Pancreas (tissue), 10 donors: ENCODE data around the gene ASTN2. TPM values are rescaled to one million over a fixed set of nuclear protein-coding genes. Genes with fewer than 3 reads are reported as not detected.
A peak's percentile ranks its signal among the peaks of the same experiment; 100 is the strongest.
"Not testable (repeated sequence)": the region's sequence is repeated elsewhere in the genome, so short reads cannot be mapped to it uniquely, and the experiment has no call there.

Experiments used
- ATAC-seq, 4 donors: fragments of 200-7000 bp; cut with Tn5 transposase; one replicate each; pipeline versions ENCODE4 v1.8.0 to v1.9.1; 2020; ENCODE audit warnings: mild to moderate bottlenecking in 4 of 4, moderate library complexity in 4 of 4
- DNase-seq, 6 donors: peaks; one replicate each; pipeline ENCODE4 v3.0.0-alpha.2; 2020
- FAIRE-seq: peaks from 2 replicates; lab custom pipeline; 2012; peaks lifted over from hg19 to GRCh38; lab: Jason Lieb, UNC
- H3K27ac ChIP-seq, 4 donors: fragments of 200-600 bp; sonication (generic); 1 replicate in 3 of 4; 2 replicates in 1 of 4; pipeline versions ENCODE4 v1.5.0 to v1.8.0; 2020
- H3K27me3 ChIP-seq, 4 donors: fragments of 200-600 bp; one replicate each; pipeline ENCODE4 v1.8.0; 2021
- H3K36me3 ChIP-seq, 3 donors: fragments of 200-600 bp; sonication (generic) in 1 of 3; one replicate each; pipeline versions ENCODE4 v1.5.0 to v1.8.0; 2020 to 2021
- H3K4me1 ChIP-seq, 3 donors: fragments of 200-600 bp; one replicate each; pipeline ENCODE4 v1.8.0; 2021
- H3K4me3 ChIP-seq, 4 donors: fragments of 200-600 bp; sonication (generic) in 2 of 4; one replicate each; pipeline versions ENCODE4 v1.5.0 to v1.8.0; 2020 to 2021
- H3K9me3 ChIP-seq, 4 donors: fragments of 200-600 bp; one replicate each; pipeline ENCODE4 v1.8.0; 2021
- WGBS, 2 donors: extraction: QIAGEN DNeasy Blood & Tissue Kit; methylation state at CpG; one replicate each; pipeline ENCODE4 v1.1.7; 2013; 5-methylcytosine and 5-hydroxymethylcytosine counted together
- intact Hi-C, 3 donors: fragments of 100-400 bp; cut with DNase I; formaldehyde crosslinking; loops; one replicate each; pipeline versions ENCODE4 v1.11.1 to v1.14.2; 2022
- polyA plus RNA-seq, 2 donors: library from polyadenylated mRNA; stranded (reverse); fragments of 200-250 nt; gene quantifications; one replicate each; pipeline ENCODE4 v1.2.3, GENCODE V29; 2013
- total RNA-seq, 6 donors: library from RNA; stranded (reverse); fragmentation: NEBNext Ultra II Directional in 4 of 6; extraction: Animal tissue kit (Norgen Biotek cat#: 25700) in 4 of 6; gene quantifications; one replicate each; pipeline versions ENCODE4 v1.2.1 to v1.2.4, GENCODE V29; 2021 to 2023
- TF ChIP-seq, protein P1 (sequence below), 4 donors: fragments of 200-600 bp; sonication (generic) in 3 of 4; IDR thresholded peaks; one replicate each; pipeline versions ENCODE4 v1.5.0 to v1.8.0; 2021; ENCODE audit warnings: antibody characterized with exemption in 4 of 4
- donor health status: healthy with polysubstance abuse.
- donor health status: DM: no; HTN: no; CAD: no; lungs with moderate emphysema.
- donor health status: DM: no; HTN: no; CAD: no.
- donor health status: control.
- donor health status: control.
- donor health status: Bipolar disorder and iron deficiency.
- donor health status: DM: yes; HTN: yes; CAD: no.
- donor health status: DM: no; HTN: no; CAD: no.
- donor health status: DM: no; HTN: no; CAD: no.
- donor health status: DM: yes; HTN: yes; CAD: no.

ASTN2 gene
- total and polyA plus RNA-seq, 8 donors = 1.3 to 11.9 (median 6.7) TPM

DNA sequence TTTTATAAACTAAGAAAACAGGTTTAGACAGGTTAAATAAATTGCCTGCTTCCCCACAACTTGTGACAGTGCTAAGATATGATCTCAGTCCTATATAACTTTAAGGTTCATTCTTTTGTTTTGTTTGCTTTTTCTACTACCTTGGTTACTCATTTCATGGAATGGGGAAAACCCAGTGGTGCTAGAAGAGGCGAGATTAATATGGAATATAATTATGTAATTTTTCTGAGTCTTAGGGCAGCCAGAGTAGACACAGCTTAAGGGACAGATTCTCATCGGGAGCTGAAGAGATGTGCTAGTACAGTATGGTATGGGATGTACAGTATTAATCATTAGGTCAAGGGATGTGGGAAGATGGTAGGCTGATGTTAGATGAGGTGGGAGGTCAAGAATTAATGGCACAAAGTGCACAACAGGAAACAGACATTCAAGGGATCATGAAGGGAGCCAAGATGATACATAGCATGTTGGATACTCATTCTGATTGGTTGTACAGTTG lies 721.6 kb downstream of the ASTN2 start:
- 42 to 46% methylated on average over 2 of the region's 2 CpGs for WGBS, 2 donors
- Histone ChIP-seq H3K4me1 (peaks cover 17 to 48% (median 23%) of the 10 kb centered on the region in 3 donors), H3K4me3 (no peak overlapping the region), H3K9me3 (no peaks in the 10 kb centered on the region), H3K27ac (peak overlapping the region in 1 of 4 donors; percentile 40), H3K27me3 (no peaks in the 10 kb centered on the region), H3K36me3 (peaks cover 0 to 7% (median 0%) of the 10 kb centered on the region in 3 donors)
- TF ChIP-seq, protein P1, sequence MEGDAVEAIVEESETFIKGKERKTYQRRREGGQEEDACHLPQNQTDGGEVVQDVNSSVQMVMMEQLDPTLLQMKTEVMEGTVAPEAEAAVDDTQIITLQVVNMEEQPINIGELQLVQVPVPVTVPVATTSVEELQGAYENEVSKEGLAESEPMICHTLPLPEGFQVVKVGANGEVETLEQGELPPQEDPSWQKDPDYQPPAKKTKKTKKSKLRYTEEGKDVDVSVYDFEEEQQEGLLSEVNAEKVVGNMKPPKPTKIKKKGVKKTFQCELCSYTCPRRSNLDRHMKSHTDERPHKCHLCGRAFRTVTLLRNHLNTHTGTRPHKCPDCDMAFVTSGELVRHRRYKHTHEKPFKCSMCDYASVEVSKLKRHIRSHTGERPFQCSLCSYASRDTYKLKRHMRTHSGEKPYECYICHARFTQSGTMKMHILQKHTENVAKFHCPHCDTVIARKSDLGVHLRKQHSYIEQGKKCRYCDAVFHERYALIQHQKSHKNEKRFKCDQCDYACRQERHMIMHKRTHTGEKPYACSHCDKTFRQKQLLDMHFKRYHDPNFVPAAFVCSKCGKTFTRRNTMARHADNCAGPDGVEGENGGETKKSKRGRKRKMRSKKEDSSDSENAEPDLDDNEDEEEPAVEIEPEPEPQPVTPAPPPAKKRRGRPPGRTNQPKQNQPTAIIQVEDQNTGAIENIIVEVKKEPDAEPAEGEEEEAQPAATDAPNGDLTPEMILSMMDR (IDR thresholded peaks at IDR 0.05) = no peak
- FAIRE-seq = no peak
- ATAC-seq = peak in 3 of 4 donors; percentile 6 to 44 (median 41)
- intact Hi-C loops = no loop called here
- no peak for DNase-seq

DNA sequence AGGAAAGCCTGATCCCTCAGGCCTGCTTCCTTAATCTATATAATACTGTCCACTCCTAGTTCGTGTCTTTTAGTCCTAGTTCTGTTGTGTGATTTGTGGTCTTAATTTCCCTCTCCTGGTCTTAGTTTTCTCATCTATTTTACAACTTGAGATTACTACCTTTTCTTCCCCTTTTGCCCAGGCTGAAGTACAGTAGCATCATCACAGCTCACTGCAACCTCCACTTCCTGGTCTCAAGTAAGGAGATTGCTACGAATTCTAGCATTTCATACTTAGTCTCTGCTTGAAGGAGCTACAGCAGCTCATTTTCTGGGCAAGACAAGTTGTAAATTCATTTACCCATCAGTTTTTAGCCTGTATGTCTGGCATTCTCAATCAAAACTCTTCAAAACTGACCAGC lies 722.2 kb downstream of the ASTN2 start:
- intact Hi-C loops = no loop called here
- WGBS, 2 donors = 59 to 67% methylated on average over 2 of the region's 2 CpGs
- TF ChIP-seq, protein P1 (IDR thresholded peaks at IDR 0.05) = no peak
- Histone ChIP-seq H3K9me3 (no peaks in the 10 kb centered on the region), H3K27me3 (no peaks in the 10 kb centered on the region), H3K36me3 (peaks cover 0 to under 1% (median 0%) of the 10 kb centered on the region in 3 donors), H3K4me3 (no peak overlapping the region), H3K27ac (no peak overlapping the region), H3K4me1 (peaks cover 17 to 52% (median 23%) of the 10 kb centered on the region in 3 donors)
- ATAC-seq = no peak
- FAIRE-seq = no peak
- DNase-seq = no peak

DNA sequence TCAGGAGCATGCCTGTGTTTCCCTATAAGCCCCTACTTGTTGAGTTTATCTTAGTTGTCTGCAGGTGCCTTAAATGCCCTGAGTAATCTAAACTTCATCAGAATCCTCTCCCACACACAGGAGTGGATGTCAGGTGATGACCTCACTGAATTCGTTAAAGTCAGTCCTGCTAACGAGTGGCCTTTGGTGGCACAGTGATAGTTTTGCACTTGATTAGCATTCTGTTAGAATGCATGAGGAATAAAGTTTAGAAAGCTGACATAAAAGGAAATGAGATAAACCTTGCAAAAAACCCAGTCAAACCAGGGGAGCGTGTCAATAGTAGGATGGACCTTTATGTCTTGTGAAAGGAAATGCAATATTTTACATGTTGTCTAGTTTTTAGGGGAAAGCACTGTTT lies 723.2 kb downstream of the ASTN2 start:
- intact Hi-C loops = no loop called here
- Histone ChIP-seq H3K27ac (no peak overlapping the region), H3K27me3 (no peaks in the 10 kb centered on the region), H3K4me3 (no peak overlapping the region), H3K4me1 (peaks cover 17 to 53% (median 23%) of the 10 kb centered on the region in 3 donors), H3K9me3 (no peaks in the 10 kb centered on the region), H3K36me3 (no peaks in the 10 kb centered on the region)
- FAIRE-seq (no peak), DNase-seq (no peak), ATAC-seq (no peak)
- 77 to 88% methylated on average over 3 of the region's 3 CpGs for WGBS, 2 donors
- TF ChIP-seq, protein P1 (IDR thresholded peaks at IDR 0.05) = no peak

DNA sequence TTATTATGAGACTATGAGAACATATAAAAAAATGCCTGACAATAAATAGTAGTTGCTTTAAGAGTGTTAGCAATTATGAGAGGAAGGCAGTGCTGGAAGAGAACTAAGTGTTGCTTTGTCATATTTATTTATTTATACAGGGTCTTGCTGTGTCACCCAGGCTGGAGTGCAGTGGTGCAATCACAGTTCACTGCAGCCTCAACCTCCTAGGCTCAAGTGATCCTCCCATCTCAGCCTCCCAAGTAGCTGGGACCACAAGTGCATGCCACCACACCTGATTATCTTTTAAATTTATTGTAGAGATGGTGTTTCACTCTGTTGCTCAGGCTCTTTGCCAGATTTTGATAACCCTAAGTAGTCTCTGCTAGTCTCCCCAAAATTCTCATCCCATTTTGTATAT lies 724.1 kb downstream of the ASTN2 start:
- H3K9me3 ChIP-seq, DNase-seq, FAIRE-seq, H3K36me3 ChIP-seq, H3K4me3 ChIP-seq, intact Hi-C loops, H3K27me3 ChIP-seq, H3K27ac ChIP-seq, ATAC-seq: not testable (repeated sequence)
- H3K4me1 ChIP-seq = peaks cover 23 to 59% (median 31%) of the 10 kb centered on the region in 3 donors

DNA sequence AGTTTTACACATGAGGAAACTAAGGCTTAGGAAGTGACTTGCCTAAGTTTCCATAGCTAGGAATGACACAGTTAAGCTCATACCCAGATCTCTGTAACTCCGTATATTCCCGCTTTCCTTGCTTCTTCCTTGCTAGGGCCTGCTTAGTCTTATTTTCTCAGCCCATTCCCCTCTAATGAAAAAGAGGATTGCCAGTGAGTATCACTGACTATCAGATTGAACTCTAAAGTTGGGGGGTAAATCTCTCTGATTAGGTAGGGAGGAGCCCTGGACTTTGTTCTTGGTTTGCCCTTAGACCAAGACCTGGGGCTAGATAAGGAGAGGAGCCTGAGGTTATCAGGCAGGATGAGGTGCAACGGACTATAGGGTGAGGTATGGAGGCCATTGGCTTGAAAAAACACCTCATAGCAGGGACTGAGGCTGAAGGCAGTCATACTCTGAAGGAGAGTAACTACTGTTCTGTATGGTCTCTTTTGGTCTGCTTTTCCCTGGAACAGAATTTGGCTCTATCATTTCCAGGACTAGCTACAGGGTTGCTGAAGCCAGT lies 725.3 kb downstream of the ASTN2 start:
- 79 to 83% methylated on average over 3 of the region's 3 CpGs for WGBS, 2 donors
- Histone ChIP-seq H3K27ac (no peak overlapping the region), H3K9me3 (no peaks in the 10 kb centered on the region), H3K4me3 (no peak overlapping the region), H3K27me3 (no peaks in the 10 kb centered on the region), H3K4me1 (peaks cover 24 to 50% (median 30%) of the 10 kb centered on the region in 3 donors), H3K36me3 (no peaks in the 10 kb centered on the region)
- intact Hi-C loops = no loop called here
- DNase-seq (no peak), ATAC-seq (no peak), FAIRE-seq (no peak)
- TF ChIP-seq, protein P1 (IDR thresholded peaks at IDR 0.05) = no peak
